Urinary bladder (tissue), 4 donors: ENCODE data around the gene IL3RA. TPM values are rescaled to one million over a fixed set of nuclear protein-coding genes. Genes with fewer than 3 reads are reported as not detected.
A peak's percentile ranks its signal among the peaks of the same experiment; 100 is the strongest.
"Not testable (repeated sequence)": the region's sequence is repeated elsewhere in the genome, so short reads cannot be mapped to it uniquely, and the experiment has no call there.

Source experiments
- DNase-seq: peaks from one replicate; pipeline ENCODE4 v3.0.0-alpha.2; 2015; ENCODE audit errors: extremely low spot score
- H3K27ac ChIP-seq: one replicate; pipeline ENCODE4 v1.5.1; 2013; ENCODE audit warnings: low read depth, mild to moderate bottlenecking, moderate library complexity
- H3K36me3 ChIP-seq: one replicate; pipeline ENCODE4 v1.6.1; 2013; ENCODE audit warnings: mild to moderate bottlenecking, moderate library complexity; ENCODE audit not compliant: insufficient read depth
- H3K4me1 ChIP-seq: one replicate; pipeline ENCODE4 v1.6.1; 2013; ENCODE audit warnings: mild to moderate bottlenecking, moderate library complexity; ENCODE audit not compliant: insufficient read depth
- H3K4me3 ChIP-seq: one replicate; pipeline ENCODE4 v1.5.1; 2013; ENCODE audit warnings: low read depth, low read length
- WGBS: extraction: QIAGEN DNeasy Blood & Tissue Kit; methylation state at CpG from one replicate; pipeline ENCODE4 v1.1.7; 2013; 5-methylcytosine and 5-hydroxymethylcytosine counted together
- polyA plus RNA-seq: library from polyadenylated mRNA; stranded (reverse); fragments of 200-250 nt; gene quantifications from one replicate; pipeline ENCODE4 v1.2.3, GENCODE V29; 2013
- total RNA-seq: library from RNA; depleted of rRNA; stranded (reverse); fragments of >200 nt; gene quantifications from one replicate; pipeline ENCODE4 v1.2.3, GENCODE V29; 2014
- donor health status: healthy with polysubstance abuse.
- donor health status: healthy.

Gene IL3RA
- total RNA-seq: 2.5 TPM
- polyA plus RNA-seq: 16.7 TPM

GRCh38 chrX:1336331-1336943 is at the start of gene IL3RA:
Gene IL3RA (plus strand): TSS chrX:1336785. CDS start chrX:1341766, 4,981 bp downstream.
- no peak within 1 kb of the TSS for H3K27ac ChIP-seq
- no peak for DNase-seq
- no peaks in the 10 kb centered on the region for H3K4me1 ChIP-seq
- 17% methylated on average over 14 of the region's 14 CpGs for WGBS
- peak within 1 kb of the TSS; percentile 29 for H3K4me3 ChIP-seq
- peaks cover 2% of the 10 kb centered on the region for H3K36me3 ChIP-seq

DNA sequence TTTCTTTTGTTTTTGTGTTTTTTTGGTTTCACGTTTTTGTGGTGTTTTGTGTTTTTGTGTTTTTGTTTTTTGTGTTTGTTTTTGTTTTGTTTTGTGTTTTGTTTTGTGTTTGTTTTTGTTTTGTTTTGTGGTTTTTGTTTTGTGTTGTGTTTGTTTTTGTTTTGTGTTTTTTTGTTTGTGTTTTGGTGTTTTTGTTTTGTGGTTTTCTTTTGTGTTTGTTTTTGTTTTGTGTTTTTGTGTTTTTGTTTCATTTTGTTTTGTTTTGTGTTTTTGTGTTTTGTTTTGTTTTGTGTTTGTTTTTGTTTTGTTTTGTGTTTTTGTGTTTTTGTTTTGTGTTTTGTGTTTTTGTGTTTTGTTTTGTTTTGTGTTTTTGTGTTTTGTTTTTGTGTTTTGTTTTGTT is 47.0 kb upstream of the IL3RA start:
- no peak for DNase-seq
- H3K4me1 ChIP-seq: no peaks in the 10 kb centered on the region
- no peaks in the 10 kb centered on the region for H3K36me3 ChIP-seq
- H3K27ac ChIP-seq: no peak overlapping the region
- H3K4me3 ChIP-seq: no peak overlapping the region
- WGBS: 92% methylated on average over 1 of the region's 1 CpG

GRCh38 chrX:1291110-1291740 is 45.4 kb upstream of the IL3RA start:
- Histone ChIP-seq H3K36me3 (no peaks in the 10 kb centered on the region), H3K4me3 (no peak overlapping the region), H3K4me1 (no peaks in the 10 kb centered on the region), H3K27ac (no peak overlapping the region)
- no peak for DNase-seq
- 89% methylated on average over 9 of the region's 9 CpGs for whole genome bisulfite sequencing

DNA sequence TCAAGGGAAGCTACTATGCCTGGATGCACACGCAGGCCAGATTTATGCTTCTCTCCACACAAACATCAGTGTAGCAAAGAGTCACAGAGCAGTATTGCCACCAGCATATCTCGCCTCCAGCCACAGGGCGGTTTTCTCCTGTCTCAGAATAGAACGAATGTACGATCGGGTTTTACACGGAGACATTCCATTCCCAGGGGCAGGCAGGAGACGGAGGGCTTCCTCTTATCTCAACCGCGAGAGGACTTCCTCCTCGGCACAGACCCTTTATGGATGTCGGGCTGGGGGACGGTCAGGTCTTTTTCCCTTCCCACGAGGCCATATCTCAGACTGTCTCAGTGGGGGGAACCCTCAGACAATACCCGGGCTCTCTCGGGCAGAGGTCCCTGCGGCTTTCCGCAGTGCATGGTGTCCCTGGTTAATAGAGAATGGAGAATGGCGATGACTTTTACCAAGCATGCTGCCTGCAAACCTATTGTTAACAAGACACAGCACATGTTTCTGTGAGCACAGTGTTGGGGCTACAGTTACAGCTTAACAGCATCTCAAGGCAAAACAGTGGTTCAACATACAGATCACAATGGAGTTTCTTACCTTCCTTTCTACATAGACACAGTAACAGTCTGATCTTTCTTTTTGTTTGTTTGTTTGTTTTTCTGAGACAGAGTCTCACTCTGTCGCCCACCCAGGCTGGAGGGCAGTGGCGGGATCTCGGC is 43.9 kb upstream of the IL3RA start:
- DNase-seq: no peak
- Histone ChIP-seq H3K27ac (no peak overlapping the region), H3K4me3 (no peak overlapping the region), H3K36me3 (no peaks in the 10 kb centered on the region), H3K4me1 (no peaks in the 10 kb centered on the region)
- 23% methylated on average over 22 of the region's 22 CpGs for WGBS

DNA sequence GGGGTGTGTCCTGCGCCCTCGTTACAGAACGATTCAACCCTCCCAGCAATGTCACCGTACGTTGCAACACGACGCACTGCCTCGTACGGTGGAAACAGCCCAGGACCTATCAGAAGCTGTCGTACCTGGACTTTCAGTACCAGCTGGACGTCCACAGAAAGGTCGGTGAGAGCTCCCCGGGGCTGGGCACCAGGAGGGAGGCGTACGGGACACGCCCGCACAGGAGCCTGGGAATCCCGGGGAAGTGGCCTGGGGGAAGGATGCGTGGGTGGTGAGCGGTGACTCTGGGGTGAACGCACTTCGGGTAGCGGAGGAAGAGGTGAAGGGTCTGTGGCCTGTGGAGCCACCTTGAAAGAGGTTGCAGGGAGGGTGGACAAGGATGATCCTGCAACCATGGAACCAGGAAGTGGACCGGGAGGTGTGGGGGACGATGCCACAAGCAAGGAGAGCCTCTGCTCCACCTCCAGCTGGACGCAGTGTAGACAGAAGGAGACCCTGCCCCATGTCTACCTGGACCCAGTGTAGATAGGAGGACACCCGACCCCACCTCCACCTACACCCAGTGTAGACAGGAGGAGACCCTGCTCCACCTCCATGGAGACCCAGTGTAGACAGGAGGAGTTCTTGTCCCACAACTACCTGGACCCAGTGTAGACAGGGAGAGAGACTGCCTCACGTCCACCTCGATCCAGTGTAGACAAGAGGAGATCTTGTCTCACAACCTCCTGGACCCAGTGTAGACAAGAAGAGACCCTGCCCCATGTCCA is 42.1 kb upstream of the IL3RA start:
- WGBS: 95% methylated on average over 29 of the region's 29 CpGs
- H3K27ac ChIP-seq: no peak overlapping the region
- H3K36me3 ChIP-seq: no peaks in the 10 kb centered on the region
- H3K4me3 ChIP-seq: no peak overlapping the region
- DNase-seq: no peak
- no peaks in the 10 kb centered on the region for H3K4me1 ChIP-seq

GRCh38 chrX:1295550-1295949 is 41.0 kb upstream of the IL3RA start:
- 86% methylated on average over 10 of the region's 10 CpGs for WGBS
- Histone ChIP-seq H3K4me1 (no peaks in the 10 kb centered on the region), H3K4me3 (no peak overlapping the region), H3K36me3 (no peaks in the 10 kb centered on the region), H3K27ac (no peak overlapping the region)
- no peak for DNase-seq

DNA sequence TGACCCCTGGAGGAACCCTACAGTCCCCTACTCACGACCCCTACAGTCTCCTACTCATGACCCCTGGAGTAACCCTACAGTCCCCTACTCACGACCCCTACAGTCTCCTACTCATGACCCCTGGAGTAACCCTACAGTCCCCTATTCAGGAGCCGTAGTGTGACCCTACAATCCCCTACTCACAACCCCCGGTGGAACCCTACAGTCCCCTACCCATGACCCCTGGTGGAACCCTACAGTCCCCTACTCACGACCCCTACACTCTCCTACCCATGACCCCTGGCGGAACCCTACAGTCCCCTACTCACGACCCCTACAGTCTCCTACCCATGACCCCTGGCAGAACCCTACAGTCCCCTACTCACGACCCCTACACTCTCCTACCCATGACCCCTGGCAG is 39.0 kb upstream of the IL3RA start:
- H3K36me3 ChIP-seq, DNase-seq: not testable (repeated sequence)
- WGBS: 94% methylated on average over 7 of the region's 8 CpGs

DNA sequence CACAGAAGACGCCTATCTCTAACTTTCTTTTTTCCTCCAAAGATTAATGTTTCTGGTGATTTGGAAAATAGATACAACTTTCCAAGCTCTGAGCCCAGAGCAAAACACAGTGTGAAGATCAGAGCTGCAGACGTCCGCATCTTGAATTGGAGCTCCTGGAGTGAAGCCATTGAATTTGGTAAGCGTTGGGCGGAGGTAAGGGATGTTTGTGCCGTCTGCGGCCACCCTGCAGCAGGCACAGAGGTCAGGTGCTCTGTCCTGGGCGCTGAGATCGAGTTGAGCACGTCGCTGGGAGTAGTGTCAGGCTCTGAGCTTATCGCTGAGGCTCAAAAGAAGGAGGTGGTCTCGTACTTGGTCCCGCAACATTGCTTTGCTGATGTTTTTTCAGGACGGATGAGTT is 36.1 kb upstream of the IL3RA start:
- 45% methylated on average over 15 of the region's 15 CpGs for WGBS
- DNase-seq: no peak
- H3K36me3 ChIP-seq: no peaks in the 10 kb centered on the region

More for the DNA sequence above, 39.0 kb upstream of the IL3RA start:
- not testable (repeated sequence) for H3K27ac ChIP-seq, H3K4me1 ChIP-seq, H3K4me3 ChIP-seq

GRCh38 chrX:1305411-1305810 is 31.2 kb upstream of the IL3RA start:
- no peak overlapping the region for H3K4me3 ChIP-seq
- WGBS: 89% methylated on average over 14 of the region's 14 CpGs
- no peak overlapping the region for H3K27ac ChIP-seq
- no peaks in the 10 kb centered on the region for H3K36me3 ChIP-seq
- H3K4me1 ChIP-seq: no peaks in the 10 kb centered on the region
- DNase-seq: no peak

More for the DNA sequence above, 36.1 kb upstream of the IL3RA start:
- Histone ChIP-seq H3K27ac (no peak overlapping the region), H3K4me3 (no peak overlapping the region), H3K4me1 (no peaks in the 10 kb centered on the region)

GRCh38 chrX:1306909-1307625 is 29.5 kb upstream of the IL3RA start:
- 91% methylated on average over 15 of the region's 15 CpGs for WGBS
- no peak overlapping the region for H3K4me3 ChIP-seq
- DNase-seq: no peak
- H3K36me3 ChIP-seq: no peaks in the 10 kb centered on the region
- H3K4me1 ChIP-seq: no peaks in the 10 kb centered on the region
- no peak overlapping the region for H3K27ac ChIP-seq

DNA sequence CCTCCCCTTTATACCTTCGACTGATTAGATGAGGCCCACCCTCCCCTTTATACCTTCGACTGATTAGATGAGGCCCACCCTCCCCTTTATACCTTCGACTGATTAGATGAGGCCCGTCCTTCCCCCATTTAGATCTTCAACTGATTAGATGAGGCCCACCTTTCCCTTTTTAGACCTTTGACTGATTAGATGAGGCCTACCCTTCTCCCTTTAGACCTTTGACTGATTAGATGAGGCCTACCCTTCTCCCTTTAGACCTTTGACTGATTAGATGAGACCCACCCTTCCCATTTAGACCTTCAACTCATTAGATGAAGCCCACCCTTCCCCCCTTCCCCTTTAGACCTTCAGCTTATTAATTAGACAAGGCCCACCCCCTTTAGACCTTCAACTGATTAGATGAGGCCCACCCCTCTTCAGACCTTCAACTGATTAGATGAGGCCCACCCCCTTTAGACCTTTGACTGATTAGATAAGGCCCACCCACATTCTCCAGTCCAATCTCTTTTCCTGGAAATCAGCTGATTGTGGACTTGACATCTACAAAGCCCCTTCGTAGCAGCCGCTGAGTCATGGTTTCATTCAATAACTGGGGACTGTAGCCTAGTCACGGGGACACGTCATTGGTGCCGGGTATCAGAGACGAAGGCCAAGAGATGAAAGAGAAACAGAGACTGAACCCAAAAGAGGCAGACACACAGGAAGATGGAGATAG is 28.8 kb upstream of the IL3RA start:
- DNase-seq: no peak
- H3K4me3 ChIP-seq: no peak overlapping the region
- no peaks in the 10 kb centered on the region for H3K4me1 ChIP-seq
- H3K36me3 ChIP-seq: no peaks in the 10 kb centered on the region
- H3K27ac ChIP-seq: no peak overlapping the region
- 93% methylated on average over 10 of the region's 10 CpGs for WGBS

DNA sequence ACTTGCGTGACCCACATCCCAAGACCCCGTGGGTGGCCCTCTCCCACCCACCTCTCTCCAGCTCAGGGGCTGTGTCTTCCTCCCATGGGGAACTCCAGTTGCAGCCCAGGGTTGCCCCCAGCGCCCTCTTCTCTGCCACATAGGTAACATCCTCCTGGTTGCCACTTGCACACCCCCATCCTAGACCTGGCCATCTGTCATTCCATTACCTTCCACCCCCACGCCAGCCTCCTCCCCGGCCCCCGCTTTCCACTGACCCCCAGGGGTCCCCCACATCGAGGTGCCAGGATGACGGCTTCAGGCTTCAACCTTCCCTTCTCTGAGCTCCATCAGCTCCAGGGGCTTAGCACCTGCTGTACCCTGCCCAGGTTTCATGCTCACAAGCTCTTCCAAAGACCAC is 28.1 kb upstream of the IL3RA start:
- no peaks in the 10 kb centered on the region for H3K36me3 ChIP-seq
- H3K4me3 ChIP-seq: no peak overlapping the region
- H3K4me1 ChIP-seq: no peaks in the 10 kb centered on the region
- WGBS: 94% methylated on average over 8 of the region's 8 CpGs
- DNase-seq: no peak
- no peak overlapping the region for H3K27ac ChIP-seq

DNA sequence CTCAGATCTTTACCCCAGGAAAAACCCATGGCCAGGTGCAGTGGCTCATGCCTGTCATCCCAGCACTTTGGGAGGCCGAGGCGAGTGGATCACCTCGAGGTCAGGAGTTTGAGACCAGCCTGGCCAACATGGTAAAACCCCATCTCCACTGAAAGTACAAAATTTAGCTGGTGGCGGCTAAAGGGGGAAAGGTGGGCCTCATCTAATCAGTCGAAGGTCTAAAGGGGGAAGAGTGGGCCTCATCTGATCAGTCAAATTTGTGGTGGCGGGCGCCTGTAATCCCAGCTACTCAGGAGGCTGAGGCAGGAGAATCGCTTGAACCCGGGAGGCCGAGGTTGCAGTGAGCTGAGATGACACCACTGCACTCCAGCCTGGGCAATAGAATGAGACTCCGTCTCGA is 27.7 kb upstream of the IL3RA start:
- 89% methylated on average over 12 of the region's 12 CpGs for WGBS
- H3K4me1 ChIP-seq, H3K36me3 ChIP-seq, H3K4me3 ChIP-seq, DNase-seq, H3K27ac ChIP-seq: not testable (repeated sequence)
